ENCODE data around the gene CD96.

CD96 gene

DNA sequence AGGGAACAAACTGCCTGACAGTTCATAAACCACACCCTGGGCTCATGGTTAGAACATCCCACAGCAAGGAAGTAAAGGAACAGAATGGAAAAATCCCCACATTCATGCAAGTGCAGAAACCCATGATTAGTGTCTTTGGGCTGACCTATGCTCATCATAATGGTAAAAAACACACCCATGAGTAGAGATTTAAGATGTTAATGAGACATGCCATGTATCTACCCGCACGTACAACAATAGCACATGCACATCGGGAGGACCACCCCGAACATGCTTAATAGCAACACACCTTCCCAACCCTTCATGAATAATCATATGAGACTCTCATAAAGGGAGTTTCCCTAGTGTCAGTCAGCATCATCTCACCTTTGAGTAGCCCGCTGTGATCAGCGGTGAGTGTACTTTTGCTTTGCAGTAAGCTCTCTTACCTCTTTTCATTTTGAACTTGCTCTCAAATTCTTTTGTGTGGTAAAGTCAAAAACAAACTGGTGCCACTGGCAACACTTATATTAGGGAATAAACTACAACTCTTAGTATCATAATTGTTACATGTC, 30.0 kb downstream of the CD96 start:
- no peaks in the 10 kb centered on the region for H4K20me1 ChIP-seq
- H3K4me1 ChIP-seq: no peaks in the 10 kb centered on the region
- H3K36me3 ChIP-seq: peaks cover 0 to 87% (median 49%) of the 10 kb centered on the region in 11 experiments; a peak in 15 of 22 replicates
- no peak overlapping the region for H3K9ac ChIP-seq
- no peak overlapping the region for H3K4me3 ChIP-seq
- TF ChIP-seq Cebpa-rat (IDR thresholded peaks at IDR 0.05): no peak
- H3K27ac ChIP-seq: no peak overlapping the region
- H3K9me3 ChIP-seq (replicated peaks in 1 of 11): peaks cover 0 to 7% (median 0%) of the 10 kb centered on the region in 11 experiments; a peak in 2 of 22 replicates
- no peak overlapping the region for H3K4me2 ChIP-seq
- H3K27me3 ChIP-seq: no peaks in the 10 kb centered on the region

- Histone ChIP-seq H3K4me2 (no peak overlapping the region), H4K20me1 (no peaks in the 10 kb centered on the region), H3K27me3 (no peaks in the 10 kb centered on the region), H3K9ac (no peak overlapping the region), H3K27ac (no peak overlapping the region), H3K36me3 (peaks cover 0 to 88% (median 33%) of the 10 kb centered on the region in 11 experiments; a peak in 16 of 22 replicates), H3K4me1 (no peaks in the 10 kb centered on the region), H3K9me3 (replicated peaks in 1 of 11) (peaks cover 0 to 15% (median 8%) of the 10 kb centered on the region in 11 experiments; a peak in 15 of 22 replicates), H3K4me3 (no peak overlapping the region)
- TF ChIP-seq Cebpa-rat (IDR thresholded peaks at IDR 0.05): no peak
Measured at GRCh38 chr3:111577113-111577512, 35.1 kb downstream of the CD96 start.

- no peak overlapping the region for H3K4me2 ChIP-seq
- H3K9ac ChIP-seq: no peak overlapping the region
- no peaks in the 10 kb centered on the region for H4K20me1 ChIP-seq
- peaks cover 0 to 24% (median 17%) of the 10 kb centered on the region in 11 experiments; a peak in 18 of 22 replicates for H3K9me3 ChIP-seq (replicated peaks in 1 of 11)
- H3K36me3 ChIP-seq: peaks cover 0 to 88% (median 40%) of the 10 kb centered on the region in 11 experiments; a peak in 16 of 22 replicates
- no peaks in the 10 kb centered on the region; a peak in 1 of 20 replicates for H3K4me1 ChIP-seq
- 0 out of 22 replicates have a peak overlapping the region, but pooled peaks of 1 of the 11 experiments have one; percentile 2 for H3K27ac ChIP-seq
- TF ChIP-seq Cebpa-rat (IDR thresholded peaks at IDR 0.05): no peak
- H3K4me3 ChIP-seq: no peak overlapping the region
- H3K27me3 ChIP-seq: no peaks in the 10 kb centered on the region
Measured at GRCh38 chr3:111577798-111578685, 36.0 kb downstream of the CD96 start.

DNA sequence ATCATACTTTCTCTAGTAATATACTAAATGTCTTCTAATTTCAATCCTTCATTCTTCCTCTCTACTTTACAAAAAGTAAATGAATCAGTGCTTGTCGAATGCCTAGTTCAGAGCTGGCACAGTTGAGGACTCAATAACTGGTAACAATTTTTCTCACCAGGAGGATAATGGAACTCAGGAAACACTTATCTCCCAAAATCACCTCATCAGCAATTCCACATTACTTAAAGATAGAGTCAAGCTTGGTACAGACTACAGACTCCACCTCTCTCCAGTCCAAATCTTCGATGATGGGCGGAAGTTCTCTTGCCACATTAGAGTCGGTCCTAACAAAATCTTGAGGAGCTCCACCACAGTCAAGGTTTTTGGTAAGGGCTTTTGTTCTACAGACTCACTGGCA, 36.9 kb downstream of the CD96 start:
- no peak overlapping the region for H3K4me2 ChIP-seq
- no peak overlapping the region for H3K27ac ChIP-seq
- no peak overlapping the region for H3K9ac ChIP-seq
- H3K27me3 ChIP-seq: no peaks in the 10 kb centered on the region
- peaks cover 0 to 6% (median 0%) of the 10 kb centered on the region in 10 experiments; a peak in 2 of 20 replicates for H3K4me1 ChIP-seq
- no peak overlapping the region for H3K4me3 ChIP-seq
- peaks cover 0 to 88% (median 48%) of the 10 kb centered on the region in 11 experiments; a peak in 16 of 22 replicates for H3K36me3 ChIP-seq
- no peak for TF ChIP-seq Cebpa-rat (IDR thresholded peaks at IDR 0.05)
- H3K9me3 ChIP-seq (replicated peaks in 1 of 11): peaks cover 0 to 32% (median 25%) of the 10 kb centered on the region in 11 experiments; a peak in 19 of 22 replicates
- no peaks in the 10 kb centered on the region for H4K20me1 ChIP-seq

- Histone ChIP-seq H3K27me3 (no peaks in the 10 kb centered on the region), H4K20me1 (no peaks in the 10 kb centered on the region), H3K9me3 (replicated peaks in 1 of 11) (peaks cover 0 to 37% (median 27%) of the 10 kb centered on the region in 11 experiments; a peak in 19 of 22 replicates), H3K4me1 (peaks cover 0 to 6% (median 0%) of the 10 kb centered on the region in 10 experiments; a peak in 2 of 20 replicates), H3K4me3 (no peak overlapping the region), H3K27ac (no peak overlapping the region), H3K9ac (no peak overlapping the region), H3K36me3 (peaks cover 0 to 89% (median 54%) of the 10 kb centered on the region in 11 experiments; a peak in 16 of 22 replicates), H3K4me2 (no peak overlapping the region)
- no peak for TF ChIP-seq Cebpa-rat (IDR thresholded peaks at IDR 0.05)
Measured at GRCh38 chr3:111579495-111579894, 37.5 kb downstream of the CD96 start.

DNA sequence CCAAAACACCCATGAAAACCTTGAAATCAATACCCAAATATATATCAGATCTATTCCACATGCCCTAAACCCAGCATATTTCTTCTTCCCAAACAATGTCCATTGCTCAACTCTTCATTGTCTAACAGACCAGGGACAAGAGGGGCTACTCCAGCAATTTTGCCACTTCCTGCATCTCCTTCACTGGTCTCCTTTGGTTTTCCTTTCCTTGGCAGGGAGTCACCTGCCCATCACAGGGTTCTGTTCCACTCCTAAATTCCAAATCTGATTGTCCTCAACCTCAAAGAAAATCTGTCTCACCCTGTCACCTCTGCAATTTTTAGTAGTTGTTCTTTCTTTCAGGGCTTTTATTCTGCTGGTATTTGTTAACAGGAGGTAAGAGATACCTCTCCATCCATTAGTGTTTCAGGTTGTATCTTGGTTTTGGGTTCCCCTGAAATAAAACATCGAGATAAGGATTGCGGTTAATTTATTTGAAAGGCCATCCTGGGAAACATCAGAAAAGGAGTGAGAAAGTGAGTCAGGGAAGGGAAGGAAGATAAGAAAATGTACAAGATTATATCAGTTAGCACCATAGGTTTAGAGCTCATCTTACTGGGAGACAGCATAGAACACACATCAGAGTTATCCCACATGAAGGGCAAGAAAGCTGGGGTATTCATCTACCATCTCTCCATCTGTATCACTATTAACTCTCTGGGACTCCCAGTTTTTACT, 39.6 kb downstream of the CD96 start:
- Histone ChIP-seq H4K20me1 (no peaks in the 10 kb centered on the region), H3K4me1 (peaks cover 0 to 6% (median 0%) of the 10 kb centered on the region in 10 experiments; a peak in 2 of 20 replicates), H3K9ac (no peak overlapping the region), H3K27ac (no peak overlapping the region), H3K9me3 (replicated peaks in 1 of 11) (peaks cover 3 to 48% (median 33%) of the 10 kb centered on the region in 11 experiments; a peak in 20 of 22 replicates), H3K36me3 (peaks cover 0 to 96% (median 70%) of the 10 kb centered on the region in 11 experiments; a peak in 17 of 22 replicates), H3K4me2 (no peak overlapping the region), H3K27me3 (no peaks in the 10 kb centered on the region), H3K4me3 (no peak overlapping the region)
- TF ChIP-seq Cebpa-rat (IDR thresholded peaks at IDR 0.05): no peak

DNA sequence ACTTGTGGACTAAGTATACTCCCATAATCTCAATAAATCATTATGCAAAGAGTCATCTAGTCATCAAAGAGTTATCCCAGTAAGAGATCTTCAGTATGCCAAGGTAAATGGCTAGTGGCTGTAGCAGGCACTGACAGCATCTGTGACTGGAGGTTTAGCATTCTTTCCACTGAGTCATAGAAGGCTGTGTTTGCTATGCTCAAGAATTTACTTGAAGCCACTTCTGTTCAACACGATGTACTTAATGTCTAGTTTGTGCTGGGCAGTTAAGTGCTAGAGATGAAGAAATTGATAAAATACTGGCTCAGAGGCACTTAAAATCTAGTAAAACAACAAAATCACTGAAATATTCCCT, 40.1 kb downstream of the CD96 start:
- Histone ChIP-seq H3K27me3 (no peaks in the 10 kb centered on the region), H3K27ac (no peak overlapping the region), H3K4me1 (peaks cover 0 to 6% (median 0%) of the 10 kb centered on the region in 10 experiments; a peak in 2 of 20 replicates)

GRCh38 chr3:111584744-111585143, 42.7 kb downstream of the CD96 start:
- Histone ChIP-seq H3K4me2 (no peak overlapping the region), H4K20me1 (no peaks in the 10 kb centered on the region), H3K9ac (no peak overlapping the region), H3K27ac (no peak overlapping the region), H3K9me3 (replicated peaks in 1 of 11) (peaks cover 5 to 53% (median 43%) of the 10 kb centered on the region in 11 experiments; a peak in 20 of 22 replicates), H3K27me3 (no peaks in the 10 kb centered on the region), H3K36me3 (peaks cover 0 to 86% (median 69%) of the 10 kb centered on the region in 11 experiments; a peak in 17 of 22 replicates), H3K4me1 (peaks cover 0 to 6% (median 0%) of the 10 kb centered on the region in 10 experiments; a peak in 2 of 20 replicates), H3K4me3 (no peak overlapping the region)
- no peak for TF ChIP-seq Cebpa-rat (IDR thresholded peaks at IDR 0.05)

More for the DNA sequence above, 40.1 kb downstream of the CD96 start:
- Histone ChIP-seq H3K9me3 (replicated peaks in 1 of 11) (peaks cover 5 to 51% (median 38%) of the 10 kb centered on the region in 11 experiments; a peak in 20 of 22 replicates), H3K4me2 (no peak overlapping the region), H4K20me1 (no peaks in the 10 kb centered on the region), H3K4me3 (no peak overlapping the region), H3K36me3 (peaks cover 0 to 97% (median 72%) of the 10 kb centered on the region in 11 experiments; a peak in 17 of 22 replicates), H3K9ac (no peak overlapping the region)
- no peak for TF ChIP-seq Cebpa-rat (IDR thresholded peaks at IDR 0.05)
